Cardiac septum (tissue), 1 donor: Measurements from ENCODE around the gene SCIN. TPM values are rescaled to one million over a fixed set of nuclear protein-coding genes. Genes with fewer than 3 reads are reported as not detected.
"Not testable (repeated sequence)": the region's sequence is repeated elsewhere in the genome, so short reads cannot be mapped to it uniquely, and the experiment has no call there.

Experiments
- DNase-seq: peaks from one replicate; pipeline ENCODE4 v3.0.0-alpha.2; 2020; ENCODE audit warnings: low spot score
- intact Hi-C: fragments of 100-400 bp; cut with DNase I; formaldehyde crosslinking; loops from one replicate; pipeline ENCODE4 v1.14.0; 2022
- total RNA-seq: library from RNA; stranded (reverse); fragmentation: NEBNext Ultra II Directional; extraction: Animal tissue kit (Norgen Biotek cat#: 25700); gene quantifications from one replicate; pipeline ENCODE4 v1.2.1, GENCODE V29; 2021
- donor health status: DM: no; HTN: no; CAD: no.

Gene SCIN
- total RNA-seq, 1 donor from 2014 or later: not detected

GRCh38 chr7:12670743-12671520 lies 100.4 kb downstream of the SCIN start:
- DNase-seq: no peak
- intact Hi-C loops: no loop called here

DNA sequence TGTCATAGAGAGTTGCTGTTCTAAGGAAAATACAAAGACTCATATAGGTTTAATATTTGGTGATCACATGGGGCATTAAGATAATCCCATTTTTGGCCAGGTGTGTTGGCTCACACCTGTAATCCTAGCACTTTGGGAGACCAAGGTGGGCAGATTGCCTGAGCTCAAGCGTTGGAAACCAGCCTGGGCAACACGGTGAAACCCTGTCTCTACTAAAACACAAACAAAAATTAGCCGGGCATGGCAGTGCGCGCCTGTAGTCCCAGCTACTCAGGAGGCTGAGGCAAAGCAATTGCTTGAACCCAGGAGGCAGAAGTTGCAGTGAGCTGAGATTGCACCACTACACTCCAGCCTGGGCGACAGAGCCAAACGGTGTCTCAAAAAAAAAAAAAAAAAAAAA lies 102.9 kb downstream of the SCIN start:
- DNase-seq, intact Hi-C loops: not testable (repeated sequence)

DNA sequence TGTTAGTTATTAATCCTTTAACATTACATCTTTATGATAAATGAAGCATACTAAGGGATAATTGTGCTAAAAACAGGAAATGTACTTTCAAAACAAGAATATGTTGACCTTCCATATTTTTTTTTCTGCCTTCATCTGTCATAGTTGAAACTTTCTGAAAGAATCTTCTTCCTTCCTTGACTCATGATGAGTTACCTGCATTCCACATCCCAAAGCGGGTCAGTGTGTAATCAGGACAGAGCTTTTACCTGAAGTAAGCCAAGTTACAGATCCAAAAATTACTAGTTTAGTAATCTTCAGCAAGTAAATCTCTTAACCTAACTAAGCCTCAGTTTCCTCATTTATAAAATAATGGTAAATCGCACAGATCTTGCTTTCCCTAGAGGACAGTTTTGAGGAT lies 103.5 kb downstream of the SCIN start:
- no peak for DNase-seq
- intact Hi-C loops: no loop called here

- no peak for DNase-seq
- intact Hi-C loops: no loop called here
Measured at GRCh38 chr7:12674861-12675260, 104.3 kb downstream of the SCIN start.

- no peak for DNase-seq
- intact Hi-C loops: loop anchor here (2.0 to 10.0 kb wide), 3 partner anchors 351 to 579 kb away; no protein-coding TSS in a partner anchor
Measured at GRCh38 chr7:12683678-12684585, 113.4 kb downstream of the SCIN start.

- intact Hi-C loops: loop anchor here (2.0 to 10.0 kb wide), 6 partner anchors 43 to 578 kb away; no protein-coding TSS in a partner anchor
- DNase-seq: no peak
Measured at GRCh38 chr7:12684733-12685132, 114.2 kb downstream of the SCIN start.

DNA sequence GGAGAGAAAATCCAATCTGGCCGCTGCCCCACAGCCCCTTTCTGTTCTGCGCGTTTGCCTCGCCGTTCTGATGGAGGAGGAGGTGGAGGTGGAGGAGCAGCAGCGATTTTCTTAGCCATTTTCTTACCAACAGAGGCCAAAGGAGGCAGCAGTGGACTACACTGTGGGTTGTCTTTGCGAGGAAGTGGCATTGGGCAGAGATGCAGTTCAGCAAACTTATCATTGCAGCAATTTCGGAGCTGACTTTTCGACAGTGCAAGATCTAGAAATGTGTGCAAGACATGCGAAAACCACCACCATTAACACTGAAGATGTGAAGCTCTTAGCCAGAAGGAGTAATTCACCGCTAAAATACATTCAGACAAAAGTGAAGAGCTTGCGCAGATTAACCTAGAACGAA lies 115.0 kb downstream of the SCIN start:
- intact Hi-C loops: loop anchor here (2.0 to 10.0 kb wide), 6 partner anchors 42 to 577 kb away; no protein-coding TSS in a partner anchor
- DNase-seq: no peak

- intact Hi-C loops: loop anchor here (2.0 to 10.0 kb wide), 6 partner anchors 41 to 488 kb away; no protein-coding TSS in a partner anchor
Measured at GRCh38 chr7:12686234-12686890, 115.8 kb downstream of the SCIN start.

DNA sequence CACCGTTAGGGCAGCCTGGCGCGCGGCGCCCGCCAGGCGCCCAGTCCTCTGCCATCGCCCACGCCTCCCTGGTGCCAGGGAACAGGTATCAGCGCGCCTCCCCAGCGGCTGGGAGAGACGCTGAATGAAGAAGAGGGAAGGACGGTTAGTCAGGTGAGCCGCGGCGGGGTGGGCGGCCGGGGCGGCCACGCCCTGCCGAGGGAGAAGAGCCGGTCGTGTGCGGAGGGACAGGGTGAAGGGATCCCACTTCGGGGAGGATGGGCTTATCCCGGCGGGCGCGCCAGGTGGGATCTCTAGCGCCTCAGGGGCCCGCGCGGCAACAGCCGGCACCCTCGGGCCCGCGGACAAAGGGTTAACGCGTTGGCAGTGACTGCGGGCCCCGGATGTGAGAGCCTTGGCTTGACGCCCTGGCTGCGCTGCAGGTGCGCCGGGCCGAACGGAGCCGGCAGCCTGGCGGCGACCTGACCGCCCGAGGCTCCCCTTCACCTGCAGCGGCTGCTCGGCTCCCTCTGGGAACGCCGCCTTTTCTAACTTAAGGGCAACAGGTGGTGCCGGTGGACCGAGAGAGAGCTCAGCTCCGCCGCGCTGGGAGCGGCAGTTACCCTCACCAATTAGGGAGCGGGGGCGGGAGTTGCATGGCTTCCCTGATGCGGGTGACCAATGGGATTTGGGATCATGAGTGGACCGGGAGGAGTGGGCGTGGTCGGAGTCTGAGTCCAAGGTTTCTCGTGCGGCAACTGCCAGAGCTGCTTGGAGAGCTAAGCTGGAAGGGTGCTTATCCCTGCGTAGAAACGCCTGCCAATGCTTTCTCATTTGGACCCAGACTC lies 116.6 kb downstream of the SCIN start, which contains the start of gene ARL4A:
TSS of gene ARL4A (plus strand) at position 743 of the 827 bp plus-strand sequence. CDS start 622 bp downstream, outside the sequence.
- intact Hi-C loops: loop anchor here (2.0 to 10.0 kb wide), 6 partner anchors 40 to 488 kb away; no protein-coding TSS in a partner anchor
- DNase-seq: peak; percentile 99

More at GRCh38 chr7:12686234-12686890, 115.8 kb downstream of the SCIN start:
- DNase-seq: peak; percentile 95

DNA sequence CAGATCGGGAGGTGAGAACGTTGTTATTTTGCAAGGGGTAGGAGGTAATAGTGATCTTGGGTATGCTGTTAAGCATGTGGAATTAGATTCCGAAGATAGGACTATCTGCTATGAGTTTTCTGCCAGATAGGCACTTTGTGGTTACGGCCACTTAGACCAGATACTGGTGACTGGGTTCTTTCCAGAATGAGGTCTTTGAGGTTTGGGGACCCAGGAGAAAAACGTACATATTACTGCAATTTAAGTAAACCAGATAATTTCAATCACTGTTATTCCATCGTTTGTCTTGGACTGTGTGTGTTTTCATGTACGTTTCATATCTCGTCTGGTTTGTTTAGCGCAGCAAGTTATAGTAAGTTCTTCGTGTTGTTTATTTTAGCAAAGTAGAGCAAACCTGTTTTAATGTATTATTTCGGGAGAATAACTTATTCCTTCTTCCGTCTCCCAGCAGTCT lies 117.2 kb downstream of the SCIN start:
- DNase-seq: no peak
- intact Hi-C loops: loop anchor here (2.0 to 10.0 kb wide), 6 partner anchors 40 to 487 kb away; no protein-coding TSS in a partner anchor

- DNase-seq: not testable (repeated sequence)
- intact Hi-C loops: loop anchor here (5.0 to 10.0 kb wide), 5 partner anchors 39 to 486 kb away; no protein-coding TSS in a partner anchor
Measured at GRCh38 chr7:12688485-12689170, 118.1 kb downstream of the SCIN start.

DNA sequence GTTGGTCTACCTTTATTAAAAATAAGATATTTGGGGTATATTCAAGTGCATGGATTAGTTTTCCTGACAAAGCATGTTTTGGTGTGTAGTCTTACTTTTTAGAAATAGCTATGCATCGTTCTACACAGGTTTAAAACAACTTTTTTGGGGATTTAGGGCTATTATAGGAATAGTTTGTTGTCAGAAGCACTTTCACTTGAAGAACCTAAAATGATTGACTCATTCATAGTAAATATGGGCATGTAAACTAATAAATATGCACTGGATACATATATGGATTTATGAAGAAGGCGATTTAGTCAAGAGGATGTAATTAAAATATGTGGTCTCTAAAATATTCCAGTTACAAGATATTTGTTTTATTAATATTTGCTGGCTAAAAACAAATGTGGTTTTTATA lies 118.9 kb downstream of the SCIN start:
- no peak for DNase-seq
- intact Hi-C loops: loop anchor here (5.0 to 10.0 kb wide), 5 partner anchors 38 to 485 kb away; no protein-coding TSS in a partner anchor

- intact Hi-C loops: no loop called here
- no peak for DNase-seq
Measured at GRCh38 chr7:12690041-12690878, 119.7 kb downstream of the SCIN start.

- DNase-seq, intact Hi-C loops: not testable (repeated sequence)
Measured at GRCh38 chr7:12691388-12691787, 120.9 kb downstream of the SCIN start.

DNA sequence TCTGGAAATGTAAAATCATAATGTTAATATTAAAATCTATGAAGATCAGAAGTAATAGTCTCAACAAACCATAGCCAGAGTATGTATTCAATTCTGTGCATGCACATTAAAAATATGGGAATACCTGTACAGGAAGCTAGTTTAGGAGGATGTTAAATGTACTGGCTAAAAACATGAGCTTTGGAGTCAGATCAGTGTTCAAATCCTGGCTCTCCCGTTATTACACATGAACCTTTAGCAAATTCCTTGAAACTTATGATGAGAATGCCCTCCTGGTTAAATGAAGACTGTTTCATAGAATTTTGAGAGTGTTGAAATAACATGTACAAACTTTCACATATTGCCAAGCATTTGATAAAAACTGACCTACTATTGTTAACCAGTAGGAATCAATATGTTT lies 121.5 kb downstream of the SCIN start:
- DNase-seq: no peak

GRCh38 chr7:12692479-12693259 lies 122.1 kb downstream of the SCIN start:
- intact Hi-C loops: no loop called here
- no peak for DNase-seq

More for the DNA sequence above, 121.5 kb downstream of the SCIN start:
- intact Hi-C loops: no loop called here
